HTERT RPE-1 (cell line): ENCODE measurements around the gene TFAP2D.

Experiments
- in situ Hi-C: fragments of 300-500 bp; cut with MboI; formaldehyde crosslinking; loops from 4 replicates; pipeline ENCODE4 v1.14.3; 2020; ENCODE audit warnings: low sequenced_read_pairs

TFAP2D gene

GRCh38 chr6:50713226-50713625 is at the start of gene TFAP2D:
TSS of gene TFAP2D (plus strand) at chr6:50713526. CDS start at chr6:50714056, 530 bp downstream.
- in situ Hi-C loops, result no loop called here

- in situ Hi-C loops, result no loop called here
These were observed 49.5 kb upstream of the TFAP2D start for GRCh38 chr6:50663806-50664205.

GRCh38 chr6:50666089-50666488 is 47.2 kb upstream of the TFAP2D start:
- in situ Hi-C loops, result no loop called here

GRCh38 chr6:50681213-50681824 is 32.0 kb upstream of the TFAP2D start:
- in situ Hi-C loops, result no loop called here

- in situ Hi-C loops, result no loop called here
These were observed 24.1 kb upstream of the TFAP2D start for GRCh38 chr6:50689210-50689609.

GRCh38 chr6:50691814-50692495 is 21.4 kb upstream of the TFAP2D start:
- in situ Hi-C loops, result no loop called here

- in situ Hi-C loops, result no loop called here
These were observed 14.8 kb upstream of the TFAP2D start for GRCh38 chr6:50698546-50698945.

- in situ Hi-C loops, result no loop called here
These were observed 14.1 kb upstream of the TFAP2D start for GRCh38 chr6:50699051-50699775.

GRCh38 chr6:50706575-50706974 is 6.8 kb upstream of the TFAP2D start:
- in situ Hi-C loops, result no loop called here

- in situ Hi-C loops, result no loop called here
These were observed 6.1 kb upstream of the TFAP2D start for GRCh38 chr6:50707191-50707590.

GRCh38 chr6:50707652-50708300 is 5.5 kb upstream of the TFAP2D start:
- in situ Hi-C loops, result no loop called here

- in situ Hi-C loops, result no loop called here
These were observed 4.5 kb upstream of the TFAP2D start for GRCh38 chr6:50708664-50709365.

- in situ Hi-C loops, result no loop called here
These were observed 4.0 kb upstream of the TFAP2D start for GRCh38 chr6:50709366-50709734.

GRCh38 chr6:50711686-50712085 is 1.6 kb upstream of the TFAP2D start:
- in situ Hi-C loops, result no loop called here

- in situ Hi-C loops, result no loop called here
These were observed 1.0 kb upstream of the TFAP2D start for GRCh38 chr6:50712291-50712690.

GRCh38 chr6:50713977-50714486 is 706 bp downstream of the TFAP2D start:
- in situ Hi-C loops, result no loop called here

GRCh38 chr6:50714487-50715379 is 1.4 kb downstream of the TFAP2D start:
- in situ Hi-C loops, result no loop called here

- in situ Hi-C loops, result no loop called here
These were observed 3.7 kb downstream of the TFAP2D start for GRCh38 chr6:50716899-50717509.

- in situ Hi-C loops, result no loop called here
These were observed 4.6 kb downstream of the TFAP2D start for GRCh38 chr6:50717734-50718457.
